GM19035 (cell line): ENCODE measurements around the gene ALAD.
"Not testable (repeated sequence)": the region's sequence is repeated elsewhere in the genome, so short reads cannot be mapped to it uniquely, and the experiment has no call there.

ENCODE experiments used
- ATAC-seq: cut with Tn5 transposase; IDR thresholded peaks from one replicate; pipeline ENCODE4 v1.9.1; 2021; ENCODE audit not compliant: unreplicated experiment

The ALAD gene

GRCh38 chr9:113401027-113401792 is at the start of gene ALAD:
ALAD (minus strand) TSS chr9:113401284; CDS start chr9:113393559, 7,725 bp downstream.
- peak; percentile 99 for ATAC-seq

GRCh38 chr9:113449376-113449775 is 48.3 kb upstream of the ALAD start:
- ATAC-seq: no peak

DNA sequence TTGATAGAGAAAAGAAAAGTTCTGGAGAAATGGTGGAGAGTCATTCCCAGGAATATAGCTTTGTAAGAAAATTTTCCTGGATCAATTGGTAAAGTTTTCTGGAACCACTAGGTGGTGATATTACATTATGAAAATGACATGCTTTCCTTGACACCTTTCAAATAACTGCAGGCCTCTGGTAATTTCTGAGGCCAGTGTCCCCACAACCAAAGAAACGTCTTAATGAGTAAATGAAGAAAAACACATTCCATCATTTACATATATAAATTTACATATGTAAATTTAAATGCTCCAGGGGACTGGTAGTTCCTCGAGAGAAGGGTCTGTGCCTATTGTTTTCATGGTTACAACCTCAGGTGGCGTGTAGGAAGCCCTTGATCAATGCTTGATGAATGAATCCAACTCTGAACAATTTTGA is 45.2 kb upstream of the ALAD start:
- no peak for ATAC-seq

GRCh38 chr9:113444736-113445135 is 43.7 kb upstream of the ALAD start:
- ATAC-seq: no peak

DNA sequence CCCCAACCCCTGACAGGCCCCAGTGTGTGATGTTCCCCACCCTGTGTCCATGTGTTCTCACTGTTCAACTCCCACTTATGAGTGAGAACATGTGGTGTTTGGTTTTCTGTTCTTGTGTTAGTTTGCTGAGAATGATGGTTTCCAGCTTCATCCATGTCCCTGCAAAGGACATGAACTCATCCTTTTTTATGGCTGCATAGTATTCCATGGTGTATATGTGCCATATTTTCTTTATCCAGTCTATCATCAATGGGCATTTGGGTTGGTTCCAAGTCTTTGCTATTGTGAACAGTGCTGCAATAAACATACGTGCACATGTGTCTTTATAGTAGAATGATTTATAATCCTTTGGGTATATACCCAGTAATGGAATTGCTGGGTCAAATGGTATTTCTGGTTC is 36.6 kb upstream of the ALAD start:
- ATAC-seq: not testable (repeated sequence)

GRCh38 chr9:113436728-113437515 is 35.8 kb upstream of the ALAD start:
- no peak for ATAC-seq

DNA sequence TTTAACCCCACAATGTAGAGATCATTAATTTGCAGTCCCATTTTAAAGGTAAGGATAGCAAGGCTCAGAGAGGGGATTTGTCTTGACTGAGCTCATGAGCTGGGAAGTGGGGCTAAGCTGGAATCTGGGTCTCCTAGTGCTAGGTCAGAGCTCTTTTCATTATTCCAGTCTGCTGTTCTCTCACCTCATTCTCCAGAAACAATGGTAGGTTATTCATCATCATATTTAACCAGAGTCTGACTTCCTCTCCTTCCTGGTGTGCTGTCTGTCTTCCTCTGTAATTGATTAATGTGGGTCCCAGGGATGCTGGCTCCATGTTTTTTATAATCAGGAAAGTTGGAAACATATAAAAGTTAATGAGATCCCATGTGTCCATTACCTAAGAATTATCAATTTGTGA is 30.1 kb upstream of the ALAD start:
- no peak for ATAC-seq

- ATAC-seq: no peak
Observed at GRCh38 chr9:113428062-113428615, 27.1 kb upstream of the ALAD start.

DNA sequence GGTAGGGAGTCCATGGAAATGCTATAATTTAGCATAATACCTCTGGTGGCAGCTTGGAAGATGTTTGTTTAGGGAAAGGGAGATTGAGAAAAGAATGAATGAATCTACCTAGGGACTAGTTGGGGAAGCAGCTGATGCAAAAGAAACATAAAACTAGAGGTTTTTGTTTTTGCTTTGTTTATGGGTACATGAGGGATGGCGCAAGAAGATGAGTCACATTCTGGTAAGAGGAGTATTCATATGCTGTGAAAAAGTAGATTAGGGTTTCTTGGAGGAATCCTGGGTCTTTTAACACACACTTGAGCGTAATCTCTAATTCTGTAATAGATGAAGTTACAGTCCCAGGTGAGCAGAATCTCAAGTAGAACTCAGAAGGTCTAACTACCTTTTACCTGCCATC is 26.5 kb upstream of the ALAD start:
- ATAC-seq: no peak

- no peak for ATAC-seq
Observed at GRCh38 chr9:113426701-113427100, 25.6 kb upstream of the ALAD start.

DNA sequence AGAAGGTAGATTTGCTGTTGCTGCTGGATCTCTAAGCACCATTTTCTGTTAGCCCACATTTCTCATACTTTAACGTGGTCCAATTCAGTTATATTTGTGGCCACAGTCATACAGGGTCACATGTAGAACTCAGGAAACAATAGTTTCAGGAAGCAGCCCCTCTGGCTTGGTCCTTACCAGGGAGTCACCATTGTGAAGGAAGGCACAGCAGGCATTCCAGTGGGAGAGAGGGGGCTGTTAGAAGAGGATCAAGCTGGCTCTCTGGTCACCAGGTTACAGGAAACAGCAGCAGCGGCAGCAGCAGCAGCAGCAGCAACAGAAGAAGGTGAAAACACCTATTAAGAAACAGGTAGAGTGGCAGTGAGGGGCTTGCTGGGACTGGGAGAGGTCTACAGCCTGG is 24.0 kb upstream of the ALAD start:
- no peak for ATAC-seq

- ATAC-seq: no peak
Observed at GRCh38 chr9:113421726-113422125, 20.6 kb upstream of the ALAD start.

DNA sequence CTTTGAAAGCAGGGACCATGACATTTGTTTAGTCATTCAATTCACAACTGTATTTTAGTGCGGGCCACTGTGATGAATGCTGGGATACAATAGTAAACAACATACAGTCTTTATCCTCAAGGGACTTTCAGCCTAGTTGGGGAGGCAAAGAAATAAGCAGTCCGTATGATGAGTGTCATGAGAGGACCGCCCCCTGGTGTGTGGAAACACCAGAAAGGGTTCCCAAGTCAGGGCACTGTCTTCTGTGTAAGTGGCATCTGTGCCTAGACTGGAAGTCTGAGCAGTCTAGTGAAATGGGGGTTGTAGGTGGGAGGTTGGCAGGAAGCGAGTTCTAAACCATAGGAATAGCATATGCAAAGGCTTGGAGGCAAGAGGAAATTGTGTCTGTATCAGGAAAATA is 16.3 kb upstream of the ALAD start:
- ATAC-seq: no peak

GRCh38 chr9:113416149-113416721 is 15.2 kb upstream of the ALAD start:
- peak; percentile 91 for ATAC-seq

- ATAC-seq: peak; percentile 94
Observed at GRCh38 chr9:113410207-113410864, 9.3 kb upstream of the ALAD start, which contains the start of the genes C9orf43 and POLE3. C9orf43 (plus strand) TSS chr9:113410747; CDS start chr9:113413494, 2,747 bp downstream. POLE3 (minus strand) TSS chr9:113410675; CDS start chr9:113410293, 382 bp downstream.

DNA sequence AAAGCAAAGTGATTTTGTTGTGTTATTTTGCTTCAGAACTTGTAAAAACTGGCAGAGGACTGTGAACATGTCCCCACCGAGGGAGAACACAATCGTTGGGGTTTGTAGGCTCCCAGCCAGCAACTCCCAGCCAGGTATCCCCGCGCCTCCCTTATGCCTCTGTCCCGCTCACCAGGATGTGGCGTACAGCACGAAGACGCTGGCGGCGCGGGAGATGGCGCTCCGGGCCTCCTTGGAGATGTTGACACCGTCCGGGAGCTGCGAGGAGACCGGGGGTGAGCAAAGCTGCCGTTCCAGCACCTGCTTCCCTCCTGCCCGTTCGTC is 8.8 kb upstream of the ALAD start:
- peak; percentile 10 for ATAC-seq

DNA sequence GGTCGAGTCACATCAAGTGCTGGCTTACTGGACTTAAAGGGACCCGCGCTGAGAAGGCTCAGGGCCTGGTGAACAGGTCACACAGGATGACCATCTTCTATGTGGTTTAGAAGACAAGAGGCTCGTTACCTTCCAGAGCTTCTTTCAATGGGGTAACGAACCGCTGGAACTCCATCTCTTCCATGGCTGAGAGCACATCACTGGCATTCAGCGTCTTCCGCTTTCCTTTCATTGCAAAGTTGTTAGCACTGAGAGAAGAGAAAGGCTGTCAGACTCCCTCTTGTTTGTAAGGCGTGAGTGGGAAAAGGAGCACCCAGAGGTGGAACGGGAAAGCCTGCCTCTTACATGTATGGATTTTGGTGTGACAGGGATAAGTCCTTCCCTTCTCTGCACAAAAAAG is 8.4 kb upstream of the ALAD start:
- no peak for ATAC-seq

DNA sequence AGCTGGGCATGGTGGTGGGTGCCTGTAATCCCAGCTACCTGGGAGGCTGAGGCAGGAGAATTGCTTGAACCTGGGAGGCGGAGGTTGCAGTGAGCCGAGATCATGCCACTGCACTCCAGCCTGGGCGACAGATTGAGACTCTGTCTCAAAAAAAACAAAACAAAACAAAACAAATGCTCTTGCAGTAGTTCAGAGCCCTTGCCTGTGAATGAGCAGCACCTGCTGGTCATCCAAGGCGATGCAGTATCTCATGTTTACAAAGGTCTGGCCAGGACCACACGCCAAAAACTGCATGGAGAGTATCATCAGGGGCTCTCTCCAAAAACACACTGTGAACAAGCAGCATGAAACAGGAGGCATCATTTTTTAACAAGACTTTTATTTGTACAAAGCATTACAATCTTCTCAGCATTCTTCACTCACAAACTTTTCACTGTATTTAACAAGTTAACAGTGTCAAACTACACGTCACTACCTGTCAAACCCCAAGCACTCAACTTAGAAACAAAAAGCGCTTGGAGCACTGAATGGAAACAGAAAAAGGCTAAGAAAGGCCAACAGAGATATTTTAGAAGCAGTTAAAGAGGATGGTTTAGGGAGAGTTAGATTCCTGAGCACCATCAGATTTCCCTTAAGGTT is 5.9 kb upstream of the ALAD start:
- ATAC-seq: peak; percentile 27

GRCh38 chr9:113406353-113406752 is 5.3 kb upstream of the ALAD start:
- ATAC-seq: not testable (repeated sequence)

DNA sequence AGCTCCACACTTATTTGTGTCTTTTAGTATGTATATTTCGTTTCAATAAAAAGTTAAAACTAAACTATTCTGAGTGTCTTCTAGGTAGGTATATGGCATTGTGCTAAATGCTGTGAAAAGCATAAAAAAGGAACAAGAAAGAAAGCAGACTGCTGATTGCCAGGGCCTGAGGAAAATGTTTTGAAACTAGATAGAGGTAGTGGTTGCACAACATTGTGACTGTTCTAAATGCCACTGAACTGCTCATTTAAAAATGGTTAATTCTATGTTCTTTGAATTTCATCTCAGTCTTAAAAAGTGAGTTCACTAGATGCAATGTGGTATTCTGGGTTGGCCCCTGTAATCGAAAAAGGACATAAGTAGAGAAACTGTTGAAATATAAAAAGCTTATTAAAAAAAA is 2.6 kb upstream of the ALAD start:
- no peak for ATAC-seq
